ENCODE data around the gene DDX41. TPM values are rescaled to one million over a fixed set of nuclear protein-coding genes. Genes with fewer than 3 reads are reported as not detected.

The DDX41 gene
- total RNA-seq, 3 donors from 2014 or later: 65.3 to 79.2 (median 79.0) TPM

DNA sequence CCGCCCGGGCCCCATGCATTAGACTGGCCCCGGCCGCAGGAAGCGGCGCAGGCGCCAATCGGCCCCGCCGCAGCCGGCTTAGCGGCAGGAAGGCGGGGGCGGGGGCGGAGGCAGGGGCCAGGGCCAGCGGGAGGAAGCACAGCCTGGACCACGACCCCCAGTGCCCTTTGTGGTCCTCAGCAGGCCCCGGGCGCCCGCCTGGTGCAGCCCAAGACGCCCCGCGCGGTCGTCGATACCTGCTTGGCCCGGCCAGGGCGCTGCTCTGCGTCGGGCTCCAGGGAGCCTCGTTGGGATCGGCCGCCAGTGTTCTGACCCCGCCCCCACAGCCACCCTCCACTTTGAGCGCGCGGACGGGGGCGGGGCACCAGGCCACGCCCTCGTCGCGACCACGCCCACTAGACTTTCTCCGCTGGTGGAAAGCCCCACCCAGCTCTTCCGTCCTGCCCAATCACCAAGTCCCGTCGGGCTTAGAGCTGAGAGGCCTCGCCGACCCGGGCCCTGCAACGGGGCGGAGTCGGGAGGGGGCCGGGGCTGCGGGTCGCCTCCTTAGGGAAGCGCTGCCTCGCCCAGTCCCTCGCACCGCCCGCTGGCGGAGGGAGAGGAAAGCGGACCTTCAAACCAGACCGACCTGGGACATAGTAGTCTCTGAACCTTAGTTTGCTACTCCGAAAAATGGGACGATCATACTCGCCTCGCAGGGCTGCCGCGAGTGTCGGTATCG is 19.3 kb downstream of the DDX41 start, which contains the start of gene PDLIM7:
Gene PDLIM7 (minus strand): TSS at position 313 of the 721 bp plus-strand sequence. CDS start 1,092 bp downstream, outside the sequence.
- Histone ChIP-seq H3K9me3 (no peaks in the 10 kb centered on the region), H3K36me3 (ENCODE audit: low read depth) (no peaks in the 10 kb centered on the region), H3K4me3 (peak within 1 kb of the TSS; percentile 26), H3K4me1 (ENCODE audit: low read depth) (peaks cover 29% of the 10 kb centered on the region)
- intact Hi-C loops (cut with DNase I, micrococcal nuclease): no loop called here
- peak; percentile 96 to 98 (median 97) for DNase-seq
- TF ChIP-seq, protein P1, sequence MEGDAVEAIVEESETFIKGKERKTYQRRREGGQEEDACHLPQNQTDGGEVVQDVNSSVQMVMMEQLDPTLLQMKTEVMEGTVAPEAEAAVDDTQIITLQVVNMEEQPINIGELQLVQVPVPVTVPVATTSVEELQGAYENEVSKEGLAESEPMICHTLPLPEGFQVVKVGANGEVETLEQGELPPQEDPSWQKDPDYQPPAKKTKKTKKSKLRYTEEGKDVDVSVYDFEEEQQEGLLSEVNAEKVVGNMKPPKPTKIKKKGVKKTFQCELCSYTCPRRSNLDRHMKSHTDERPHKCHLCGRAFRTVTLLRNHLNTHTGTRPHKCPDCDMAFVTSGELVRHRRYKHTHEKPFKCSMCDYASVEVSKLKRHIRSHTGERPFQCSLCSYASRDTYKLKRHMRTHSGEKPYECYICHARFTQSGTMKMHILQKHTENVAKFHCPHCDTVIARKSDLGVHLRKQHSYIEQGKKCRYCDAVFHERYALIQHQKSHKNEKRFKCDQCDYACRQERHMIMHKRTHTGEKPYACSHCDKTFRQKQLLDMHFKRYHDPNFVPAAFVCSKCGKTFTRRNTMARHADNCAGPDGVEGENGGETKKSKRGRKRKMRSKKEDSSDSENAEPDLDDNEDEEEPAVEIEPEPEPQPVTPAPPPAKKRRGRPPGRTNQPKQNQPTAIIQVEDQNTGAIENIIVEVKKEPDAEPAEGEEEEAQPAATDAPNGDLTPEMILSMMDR (IDR thresholded peaks at IDR 0.05): no peak
- ATAC-seq: peak; percentile 93

DNA sequence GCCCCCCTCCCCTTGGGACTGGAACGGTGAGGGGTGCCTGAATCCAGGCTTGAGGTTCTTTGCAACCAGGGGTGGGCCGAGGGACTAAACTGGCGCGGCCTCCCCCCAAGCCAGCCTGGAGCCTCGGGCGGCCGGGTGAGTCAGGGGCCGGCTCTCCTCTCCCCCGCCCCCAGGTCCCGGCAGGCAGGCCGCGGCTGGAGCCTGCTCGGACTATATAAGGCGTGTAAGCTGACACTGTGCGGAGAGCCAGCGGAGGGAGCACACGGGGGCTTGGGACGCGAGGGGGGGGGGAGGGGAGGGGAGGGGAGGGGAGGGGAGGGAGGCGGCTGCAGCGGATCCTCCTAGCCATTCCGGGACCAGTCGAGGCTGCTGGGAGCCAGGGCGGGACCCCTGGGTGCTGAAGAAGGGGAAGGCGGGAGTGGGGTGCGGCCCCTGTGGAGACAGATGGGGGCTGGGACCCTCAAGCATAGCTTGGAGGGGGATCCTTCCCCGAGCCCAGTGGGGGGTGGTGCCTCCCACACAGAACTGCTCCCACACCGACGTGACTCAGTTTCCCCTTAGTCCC is 20.0 kb downstream of the DDX41 start:
- intact Hi-C loops (cut with DNase I, micrococcal nuclease): no loop called here
- peaks cover 29% of the 10 kb centered on the region for H3K4me1 ChIP-seq (ENCODE audit: low read depth)
- H3K9me3 ChIP-seq: no peaks in the 10 kb centered on the region
- H3K36me3 ChIP-seq (ENCODE audit: low read depth): no peaks in the 10 kb centered on the region
- TF ChIP-seq, protein P1 (IDR thresholded peaks at IDR 0.05): no peak
- peak overlapping the region; percentile 26 for H3K4me3 ChIP-seq
- DNase-seq (peak; percentile 41 to 78 (median 69)), ATAC-seq (peak; percentile 9)

DNA sequence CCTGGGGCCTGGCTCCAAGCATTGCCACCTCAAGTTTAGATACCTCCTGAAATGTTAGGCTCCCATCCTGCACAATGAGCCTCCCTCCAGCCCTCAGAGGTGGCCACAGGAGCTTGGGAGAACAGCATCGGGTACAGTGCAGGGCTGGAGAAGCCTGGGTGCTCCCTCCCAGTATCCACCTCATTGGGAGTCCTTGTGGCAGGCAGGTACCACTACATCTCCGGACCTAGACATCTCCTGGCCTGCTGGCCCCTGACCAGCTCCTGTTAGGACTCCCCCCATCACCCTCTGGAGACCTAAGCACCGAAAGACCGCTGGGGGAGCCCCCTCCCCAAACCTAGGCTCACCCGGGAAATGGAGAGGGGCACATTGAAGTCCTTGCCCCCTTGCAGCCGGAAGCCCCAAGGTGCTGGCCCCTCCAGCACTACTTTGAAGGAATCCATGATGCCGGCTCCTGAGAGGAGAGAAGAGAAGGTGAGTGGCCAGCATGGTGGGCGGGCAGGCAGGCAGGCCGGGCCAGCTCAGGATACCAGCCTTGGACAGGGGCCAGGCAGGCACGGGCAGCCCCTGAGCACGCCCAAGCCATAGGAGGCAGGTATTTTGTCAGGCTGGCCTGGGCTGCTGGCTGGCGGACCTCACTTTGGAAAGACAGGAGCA is 20.6 kb downstream of the DDX41 start:
- ATAC-seq (no peak), DNase-seq (no peak)
- H3K36me3 ChIP-seq (ENCODE audit: low read depth): no peaks in the 10 kb centered on the region
- no peaks in the 10 kb centered on the region for H3K9me3 ChIP-seq
- intact Hi-C loops (cut with DNase I, micrococcal nuclease): no loop called here
- TF ChIP-seq, protein P1 (IDR thresholded peaks at IDR 0.05): no peak
- no peak overlapping the region for H3K4me3 ChIP-seq
- H3K4me1 ChIP-seq (ENCODE audit: low read depth): peaks cover 29% of the 10 kb centered on the region

DNA sequence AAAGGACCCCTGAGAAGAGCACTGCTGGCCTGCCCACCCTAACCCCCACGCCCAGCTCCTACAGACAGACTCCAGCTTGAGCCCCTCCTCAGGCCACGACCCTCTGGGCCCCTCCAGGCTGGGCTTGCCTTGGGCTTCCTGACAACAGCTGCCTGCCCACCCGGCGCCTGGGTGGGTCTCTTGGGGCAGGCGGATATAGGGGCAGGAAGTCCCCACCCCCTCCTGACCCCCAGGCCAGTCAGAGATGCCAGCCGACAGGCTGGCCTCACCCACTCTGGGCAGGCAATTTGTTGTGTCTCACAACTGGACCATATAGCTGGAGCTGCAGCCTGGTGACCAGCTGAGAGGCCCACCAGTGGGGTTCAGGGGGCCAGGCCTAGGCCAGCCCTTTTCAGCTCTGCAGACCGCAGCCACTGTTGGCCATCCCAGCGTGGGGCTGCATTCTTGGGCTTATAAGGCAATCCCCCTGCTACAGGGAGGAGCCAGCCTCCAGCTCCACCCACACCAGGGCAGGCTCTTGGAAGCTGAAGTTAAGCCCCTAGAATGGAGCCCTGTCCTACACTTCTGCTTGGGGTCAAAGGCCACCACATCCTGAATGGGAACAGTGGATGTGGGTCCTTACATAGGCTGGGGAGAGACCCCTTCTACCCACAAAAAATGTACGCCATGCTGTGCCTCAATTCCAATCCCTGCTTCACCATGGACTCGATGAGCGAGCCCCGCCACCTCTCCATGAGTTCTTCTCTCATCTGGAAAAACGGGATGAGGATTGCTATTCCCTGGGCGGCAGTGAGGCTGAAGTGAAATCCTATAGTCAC is 21.3 kb downstream of the DDX41 start:
- intact Hi-C loops (cut with DNase I, micrococcal nuclease): no loop called here
- peaks cover 29% of the 10 kb centered on the region for H3K4me1 ChIP-seq (ENCODE audit: low read depth)
- no peak for ATAC-seq

More for the DNA sequence above, 21.3 kb downstream of the DDX41 start:
- TF ChIP-seq, protein P1 (IDR thresholded peaks at IDR 0.05): no peak
- H3K36me3 ChIP-seq (ENCODE audit: low read depth): no peaks in the 10 kb centered on the region
- peak in 2 of 3 donors; percentile 67 to 74 for DNase-seq
- H3K9me3 ChIP-seq: no peaks in the 10 kb centered on the region
- H3K4me3 ChIP-seq: no peak overlapping the region
